ENCODE results near the gene OR8G5.
"Not testable (repeated sequence)": the region's sequence is repeated elsewhere in the genome, so short reads cannot be mapped to it uniquely, and the experiment has no call there.

Gene OR8G5, protein sequence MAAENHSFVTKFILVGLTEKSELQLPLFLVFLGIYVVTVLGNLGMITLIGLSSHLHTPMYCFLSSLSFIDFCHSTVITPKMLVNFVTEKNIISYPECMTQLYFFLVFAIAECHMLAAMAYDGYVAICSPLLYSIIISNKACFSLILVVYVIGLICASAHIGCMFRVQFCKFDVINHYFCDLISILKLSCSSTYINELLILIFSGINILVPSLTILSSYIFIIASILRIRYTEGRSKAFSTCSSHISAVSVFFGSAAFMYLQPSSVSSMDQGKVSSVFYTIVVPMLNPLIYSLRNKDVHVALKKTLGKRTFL

DNA sequence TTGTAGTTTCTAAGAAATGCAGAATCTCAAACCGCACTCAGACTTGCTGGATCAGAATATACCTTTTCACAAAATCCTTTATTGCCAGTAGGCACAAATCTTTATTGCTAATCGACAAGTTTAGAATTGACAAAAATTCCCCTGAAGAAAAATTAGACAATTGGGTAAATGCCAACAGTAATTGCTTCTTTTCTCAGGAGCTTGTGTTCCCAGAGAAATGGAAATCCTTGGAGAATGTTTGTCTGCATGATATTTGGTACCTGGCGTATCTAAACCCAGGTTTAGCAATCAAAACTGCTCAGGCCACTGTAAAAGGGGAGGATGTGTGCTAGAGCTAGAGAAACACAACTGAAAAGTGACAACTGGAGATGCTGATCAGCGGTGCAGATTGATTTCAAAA lies at the start of gene OR8G5:
OR8G5 (plus strand) TSS at position 301 of the 400 bp plus-strand sequence. CDS start 8,556 bp downstream, outside the sequence.
- Histone ChIP-seq H3K9me3 (ENCODE audit: low read length) (no peaks in the 10 kb centered on the region), H3K4me3 (ENCODE audit: low read depth in 1 of 2, low read length in 2 of 2) (no peak within 1 kb of the TSS), H3K27ac (ENCODE audit: low read depth, low read length) (no peak within 1 kb of the TSS), H3K36me3 (ENCODE audit: insufficient read depth, low read length) (no peaks in the 10 kb centered on the region), H3K9ac (ENCODE audit: low read length) (no peak within 1 kb of the TSS), H3K27me3 (ENCODE audit: control insufficient read depth in 1 of 2, insufficient read depth in 2 of 2, low read length in 2 of 2) (no peaks in the 10 kb centered on the region), H3K4me1 (ENCODE audit: insufficient read depth, low read length) (no peaks in the 10 kb centered on the region)

DNA sequence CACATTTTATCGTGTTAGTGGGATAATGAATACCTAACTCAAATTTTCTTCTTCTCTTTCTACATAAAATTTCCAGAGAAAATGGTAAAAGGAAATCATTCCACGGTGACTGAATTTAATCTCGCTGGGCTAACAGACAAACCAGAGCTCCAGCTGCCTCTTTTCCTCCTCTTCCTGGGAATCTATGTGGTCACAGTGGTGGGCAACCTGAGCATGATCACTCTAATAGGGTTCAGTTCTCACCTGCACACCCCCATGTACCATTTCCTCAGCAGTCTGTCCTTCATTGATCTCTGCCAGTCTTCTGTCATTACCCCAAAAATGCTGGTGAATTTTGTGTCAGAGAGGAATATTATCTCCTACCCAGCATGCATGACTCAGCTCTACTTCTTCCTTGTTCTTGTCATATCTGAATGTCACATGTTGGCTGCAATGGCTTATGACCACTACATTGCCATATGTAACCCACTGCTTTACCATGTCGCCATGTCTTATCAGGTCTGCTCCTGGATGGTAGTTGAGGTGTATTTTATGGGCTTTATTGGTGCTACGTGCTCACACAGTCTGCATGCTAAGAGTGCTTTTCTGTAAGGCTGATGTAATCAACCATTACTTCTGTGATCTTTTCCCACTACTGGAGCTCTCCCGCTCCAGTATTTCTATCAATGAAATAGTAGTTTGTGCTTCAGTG lies 48.9 kb upstream of the OR8G5 start:
- Histone ChIP-seq H3K4me3 (ENCODE audit: low read depth in 1 of 2, low read length in 2 of 2) (no peak overlapping the region), H3K27ac (ENCODE audit: low read depth, low read length) (no peak overlapping the region), H3K4me1 (ENCODE audit: insufficient read depth, low read length) (no peaks in the 10 kb centered on the region), H3K27me3 (ENCODE audit: control insufficient read depth in 1 of 2, insufficient read depth in 2 of 2, low read length in 2 of 2) (no peaks in the 10 kb centered on the region), H3K9ac (ENCODE audit: low read length) (no peak overlapping the region), H3K9me3 (ENCODE audit: low read length) (no peaks in the 10 kb centered on the region), H3K36me3 (ENCODE audit: insufficient read depth, low read length) (no peaks in the 10 kb centered on the region)

DNA sequence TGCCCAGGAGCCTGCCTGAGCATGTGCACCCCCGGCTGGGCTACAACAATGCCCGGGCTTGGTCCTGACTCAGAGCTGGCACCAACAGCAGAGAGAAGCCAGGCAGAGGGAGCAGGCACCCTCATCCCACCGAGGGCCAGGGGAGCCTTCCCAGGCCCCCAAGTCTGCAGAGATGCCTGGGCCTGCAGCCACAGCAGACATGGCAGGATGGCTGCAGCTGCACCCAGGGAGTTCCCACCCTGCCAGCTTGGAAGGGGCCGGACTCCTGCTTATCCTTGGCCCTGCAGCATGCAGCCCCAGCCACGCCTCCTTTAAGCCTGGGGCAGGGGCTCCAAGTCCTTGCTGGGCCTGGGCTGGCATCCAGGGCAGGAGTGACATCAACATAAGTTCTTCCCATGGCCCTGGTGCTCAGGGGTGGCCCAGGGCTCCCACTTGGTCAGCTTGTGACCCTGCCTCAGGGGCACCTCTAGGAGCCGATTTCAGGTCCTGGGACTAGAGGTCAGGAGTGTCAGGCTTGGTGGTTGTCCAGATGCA lies 46.3 kb upstream of the OR8G5 start:
- no peak overlapping the region for H3K27ac ChIP-seq (ENCODE audit: low read depth, low read length)
- no peak overlapping the region for H3K4me3 ChIP-seq (ENCODE audit: low read depth in 1 of 2, low read length in 2 of 2)
- no peaks in the 10 kb centered on the region for H3K27me3 ChIP-seq (ENCODE audit: control insufficient read depth in 1 of 2, insufficient read depth in 2 of 2, low read length in 2 of 2)
- H3K9ac ChIP-seq (ENCODE audit: low read length): no peak overlapping the region
- H3K36me3 ChIP-seq (ENCODE audit: insufficient read depth, low read length): no peaks in the 10 kb centered on the region
- H3K4me1 ChIP-seq (ENCODE audit: insufficient read depth, low read length): no peaks in the 10 kb centered on the region
- H3K9me3 ChIP-seq (ENCODE audit: low read length): no peaks in the 10 kb centered on the region

- Histone ChIP-seq H3K9ac (ENCODE audit: low read length) (no peak overlapping the region), H3K27me3 (ENCODE audit: control insufficient read depth in 1 of 2, insufficient read depth in 2 of 2, low read length in 2 of 2) (no peaks in the 10 kb centered on the region), H3K4me3 (ENCODE audit: low read depth in 1 of 2, low read length in 2 of 2) (no peak overlapping the region), H3K9me3 (ENCODE audit: low read length) (no peaks in the 10 kb centered on the region), H3K4me1 (ENCODE audit: insufficient read depth, low read length) (no peaks in the 10 kb centered on the region), H3K36me3 (ENCODE audit: insufficient read depth, low read length) (no peaks in the 10 kb centered on the region), H3K27ac (ENCODE audit: low read depth, low read length) (no peak overlapping the region)
These were observed 45.8 kb upstream of the OR8G5 start for GRCh38 chr11:124210421-124210820.

GRCh38 chr11:124211321-124211720 lies 44.9 kb upstream of the OR8G5 start:
- no peak overlapping the region for H3K4me3 ChIP-seq (ENCODE audit: low read depth in 1 of 2, low read length in 2 of 2)
- no peaks in the 10 kb centered on the region for H3K27me3 ChIP-seq (ENCODE audit: control insufficient read depth in 1 of 2, insufficient read depth in 2 of 2, low read length in 2 of 2)
- H3K36me3 ChIP-seq (ENCODE audit: insufficient read depth, low read length): no peaks in the 10 kb centered on the region
- no peak overlapping the region for H3K9ac ChIP-seq (ENCODE audit: low read length)
- no peaks in the 10 kb centered on the region for H3K9me3 ChIP-seq (ENCODE audit: low read length)
- H3K27ac ChIP-seq (ENCODE audit: low read depth, low read length): no peak overlapping the region
- H3K4me1 ChIP-seq (ENCODE audit: insufficient read depth, low read length): no peaks in the 10 kb centered on the region

- Histone ChIP-seq H3K9me3 (ENCODE audit: low read length) (no peaks in the 10 kb centered on the region), H3K27me3 (ENCODE audit: control insufficient read depth in 1 of 2, insufficient read depth in 2 of 2, low read length in 2 of 2) (no peaks in the 10 kb centered on the region), H3K4me3 (ENCODE audit: low read depth in 1 of 2, low read length in 2 of 2) (no peak overlapping the region), H3K27ac (ENCODE audit: low read depth, low read length) (no peak overlapping the region), H3K36me3 (ENCODE audit: insufficient read depth, low read length) (no peaks in the 10 kb centered on the region), H3K4me1 (ENCODE audit: insufficient read depth, low read length) (no peaks in the 10 kb centered on the region), H3K9ac (ENCODE audit: low read length) (no peak overlapping the region)
These were observed 42.1 kb upstream of the OR8G5 start for GRCh38 chr11:124214027-124214426.

GRCh38 chr11:124219126-124219525 lies 37.0 kb upstream of the OR8G5 start:
- no peak overlapping the region for H3K9ac ChIP-seq (ENCODE audit: low read length)
- H3K27ac ChIP-seq (ENCODE audit: low read depth, low read length): no peak overlapping the region
- no peaks in the 10 kb centered on the region for H3K27me3 ChIP-seq (ENCODE audit: control insufficient read depth in 1 of 2, insufficient read depth in 2 of 2, low read length in 2 of 2)
- no peak overlapping the region for H3K4me3 ChIP-seq (ENCODE audit: low read depth in 1 of 2, low read length in 2 of 2)
- H3K9me3 ChIP-seq (ENCODE audit: low read length): no peaks in the 10 kb centered on the region
- no peaks in the 10 kb centered on the region for H3K36me3 ChIP-seq (ENCODE audit: insufficient read depth, low read length)
- no peaks in the 10 kb centered on the region for H3K4me1 ChIP-seq (ENCODE audit: insufficient read depth, low read length)

DNA sequence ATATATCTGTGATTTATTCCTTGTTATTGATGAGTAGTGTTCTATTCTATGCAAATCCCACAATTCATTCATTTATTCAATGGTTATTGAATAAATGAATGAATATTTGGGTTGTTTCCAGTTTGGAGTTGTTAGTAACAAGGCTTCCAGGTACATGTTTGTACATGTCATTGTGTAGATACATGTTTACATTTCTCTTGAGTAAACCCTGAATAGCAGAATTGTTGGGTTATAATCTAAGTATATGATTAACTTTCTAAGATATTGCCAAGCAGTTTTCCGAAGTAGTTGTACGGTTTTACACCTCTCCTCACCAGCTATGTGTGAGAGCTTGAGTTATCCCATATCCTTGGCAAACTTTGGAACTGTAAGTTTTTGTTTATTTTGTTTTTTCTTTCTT lies 33.8 kb upstream of the OR8G5 start:
- Histone ChIP-seq H3K36me3 (ENCODE audit: insufficient read depth, low read length) (no peaks in the 10 kb centered on the region), H3K9me3 (ENCODE audit: low read length) (no peaks in the 10 kb centered on the region), H3K9ac (ENCODE audit: low read length) (no peak overlapping the region), H3K4me3 (ENCODE audit: low read depth in 1 of 2, low read length in 2 of 2) (no peak overlapping the region), H3K27ac (ENCODE audit: low read depth, low read length) (no peak overlapping the region), H3K4me1 (ENCODE audit: insufficient read depth, low read length) (no peaks in the 10 kb centered on the region), H3K27me3 (ENCODE audit: control insufficient read depth in 1 of 2, insufficient read depth in 2 of 2, low read length in 2 of 2) (no peaks in the 10 kb centered on the region)

- not testable (repeated sequence) for H3K36me3 ChIP-seq (ENCODE audit: insufficient read depth, low read length); H3K4me1 ChIP-seq (ENCODE audit: insufficient read depth, low read length); H3K9ac ChIP-seq (ENCODE audit: low read length); H3K27me3 ChIP-seq (ENCODE audit: control insufficient read depth in 1 of 2, insufficient read depth in 2 of 2, low read length in 2 of 2); H3K27ac ChIP-seq (ENCODE audit: low read depth, low read length); H3K9me3 ChIP-seq (ENCODE audit: low read length); H3K4me3 ChIP-seq (ENCODE audit: low read depth in 1 of 2, low read length in 2 of 2)
These were observed 31.4 kb upstream of the OR8G5 start for GRCh38 chr11:124224618-124225423.

GRCh38 chr11:124225471-124225870 lies 30.7 kb upstream of the OR8G5 start:
- no peak overlapping the region for H3K27ac ChIP-seq (ENCODE audit: low read depth, low read length)
- no peak overlapping the region for H3K4me3 ChIP-seq (ENCODE audit: low read depth in 1 of 2, low read length in 2 of 2)
- H3K27me3 ChIP-seq (ENCODE audit: control insufficient read depth in 1 of 2, insufficient read depth in 2 of 2, low read length in 2 of 2): no peaks in the 10 kb centered on the region
- no peaks in the 10 kb centered on the region for H3K9me3 ChIP-seq (ENCODE audit: low read length)
- H3K36me3 ChIP-seq (ENCODE audit: insufficient read depth, low read length): no peaks in the 10 kb centered on the region
- no peak overlapping the region for H3K9ac ChIP-seq (ENCODE audit: low read length)
- H3K4me1 ChIP-seq (ENCODE audit: insufficient read depth, low read length): no peaks in the 10 kb centered on the region

DNA sequence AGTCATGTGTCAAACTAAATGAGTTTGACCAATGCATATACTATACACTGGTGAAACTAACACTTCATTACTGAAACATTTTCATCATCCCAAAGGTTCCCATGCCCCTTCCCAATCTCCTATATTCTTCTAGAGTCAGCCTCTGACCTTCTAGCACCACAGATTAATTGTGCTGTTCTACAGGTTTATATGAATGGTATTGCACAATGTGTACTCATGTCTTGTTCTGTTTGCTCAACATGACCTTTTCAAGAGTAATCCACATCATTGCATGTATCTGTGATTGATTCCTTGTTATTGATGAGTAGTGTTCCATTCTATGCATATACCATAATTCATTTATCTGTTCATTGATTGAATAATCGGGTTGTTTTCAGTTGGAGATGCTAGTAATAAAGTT lies 22.8 kb upstream of the OR8G5 start:
- Histone ChIP-seq H3K9me3 (ENCODE audit: low read length) (no peaks in the 10 kb centered on the region), H3K27ac (ENCODE audit: low read depth, low read length) (no peak overlapping the region), H3K27me3 (ENCODE audit: control insufficient read depth in 1 of 2, insufficient read depth in 2 of 2, low read length in 2 of 2) (no peaks in the 10 kb centered on the region), H3K36me3 (ENCODE audit: insufficient read depth, low read length) (no peaks in the 10 kb centered on the region), H3K4me1 (ENCODE audit: insufficient read depth, low read length) (no peaks in the 10 kb centered on the region), H3K4me3 (ENCODE audit: low read depth in 1 of 2, low read length in 2 of 2) (no peak overlapping the region), H3K9ac (ENCODE audit: low read length) (no peak overlapping the region)
